NCI-H748 (cell line): ENCODE data around the gene ADGRV1.
"Not testable (repeated sequence)": the region's sequence is repeated elsewhere in the genome, so short reads cannot be mapped to it uniquely, and the experiment has no call there.

Experiments
- DNase-seq: peaks from one replicate; lab custom pipeline; 2025; ENCODE audit not compliant: unreplicated experiment; lab: John Stamatoyannopoulos, UW

The ADGRV1 gene

DNA sequence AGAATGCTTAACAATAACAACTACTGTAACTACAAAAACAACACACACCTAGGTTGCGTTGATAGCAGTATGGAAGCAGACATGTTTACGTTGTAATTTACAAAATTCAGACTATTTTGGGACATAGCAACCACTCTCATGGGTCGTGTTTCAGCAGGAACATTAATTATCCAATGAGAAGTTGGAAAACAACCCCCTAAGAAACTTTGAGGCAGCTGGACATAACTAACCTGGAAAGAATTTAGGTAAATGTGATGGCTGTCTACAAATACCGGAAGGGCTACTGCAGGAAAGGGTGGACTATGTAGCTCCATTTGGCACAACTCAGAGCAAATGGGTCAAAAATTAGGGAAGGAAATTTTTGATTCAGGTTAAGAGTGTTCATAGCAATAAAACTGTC is 409.3 kb downstream of the ADGRV1 start:
- DNase-seq: no peak

DNA sequence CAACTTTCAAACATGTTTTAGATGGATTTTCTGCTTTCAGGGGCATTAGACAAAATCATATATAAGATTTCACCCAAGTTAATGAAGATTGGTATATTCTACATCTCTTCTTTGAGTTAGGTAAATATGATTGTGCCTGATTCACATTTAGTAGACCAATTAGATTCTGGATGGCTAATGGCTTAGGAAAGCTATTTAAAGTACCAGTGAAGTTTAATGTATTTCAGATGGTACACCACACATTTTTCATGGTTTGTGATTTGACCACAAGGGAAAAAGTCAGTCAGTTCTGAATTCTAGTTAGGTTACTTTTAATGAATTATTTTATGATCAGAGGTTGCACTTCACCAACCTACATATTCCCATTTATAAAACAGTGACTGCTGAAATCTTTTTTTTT is 409.7 kb downstream of the ADGRV1 start:
- no peak for DNase-seq

DNA sequence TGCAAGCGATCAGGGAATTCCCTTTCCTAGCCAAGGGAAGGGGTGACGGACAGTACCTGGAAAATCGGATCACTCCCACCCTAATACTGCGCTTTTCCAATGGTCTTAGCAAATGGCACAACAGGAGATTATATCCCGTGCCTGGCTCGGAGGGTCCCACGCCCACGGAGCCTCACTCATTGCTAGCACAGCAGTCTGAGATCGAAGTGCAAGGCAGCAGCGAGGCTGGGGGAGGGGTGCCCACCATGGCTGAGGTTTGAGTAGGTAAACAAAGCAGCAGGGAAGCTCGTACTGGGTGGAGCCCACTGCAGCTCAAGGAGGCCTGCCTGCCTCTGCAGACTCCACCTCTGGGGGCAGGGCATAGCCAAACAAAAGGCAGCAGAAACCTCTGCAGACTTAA is 411.3 kb downstream of the ADGRV1 start:
- DNase-seq: not testable (repeated sequence)

DNA sequence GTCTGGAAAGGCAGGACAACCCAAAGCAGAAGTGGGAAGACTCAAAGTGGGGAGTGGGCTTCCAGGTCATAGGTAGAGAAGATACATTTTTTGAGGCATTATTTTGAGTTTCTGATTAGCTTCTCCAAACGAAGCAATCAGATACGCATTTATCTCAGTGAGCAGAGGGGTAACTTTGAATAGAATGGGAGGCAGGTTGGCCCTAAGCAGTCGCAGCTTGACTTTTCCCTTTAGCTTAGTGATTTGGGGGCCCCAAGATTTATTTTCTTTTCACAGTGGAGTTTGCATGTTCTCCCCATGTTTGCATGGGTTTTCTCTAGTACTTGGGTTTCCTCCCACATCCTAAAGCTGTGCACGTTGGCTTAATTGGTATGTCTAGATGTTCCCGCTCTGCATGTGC is 422.6 kb downstream of the ADGRV1 start:
- no peak for DNase-seq

DNA sequence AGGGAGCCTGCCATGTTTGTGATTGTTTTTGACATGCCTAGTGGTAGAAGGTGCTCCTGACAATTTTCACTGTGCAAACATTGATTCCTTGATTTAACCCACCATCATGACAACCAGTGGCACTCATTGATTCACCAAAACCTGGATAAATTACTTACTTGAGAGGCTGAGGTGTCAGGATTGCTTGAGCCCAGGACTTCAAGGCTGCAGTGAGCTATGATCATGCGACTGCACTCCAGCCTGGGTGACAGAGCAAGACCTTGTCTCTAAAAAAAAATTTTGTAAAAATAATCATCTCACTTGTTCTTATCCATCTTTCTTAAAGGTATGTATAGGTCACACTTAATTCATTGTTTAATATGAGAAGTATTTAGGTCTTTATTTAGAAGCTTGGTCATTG is 423.2 kb downstream of the ADGRV1 start:
- no peak for DNase-seq

DNA sequence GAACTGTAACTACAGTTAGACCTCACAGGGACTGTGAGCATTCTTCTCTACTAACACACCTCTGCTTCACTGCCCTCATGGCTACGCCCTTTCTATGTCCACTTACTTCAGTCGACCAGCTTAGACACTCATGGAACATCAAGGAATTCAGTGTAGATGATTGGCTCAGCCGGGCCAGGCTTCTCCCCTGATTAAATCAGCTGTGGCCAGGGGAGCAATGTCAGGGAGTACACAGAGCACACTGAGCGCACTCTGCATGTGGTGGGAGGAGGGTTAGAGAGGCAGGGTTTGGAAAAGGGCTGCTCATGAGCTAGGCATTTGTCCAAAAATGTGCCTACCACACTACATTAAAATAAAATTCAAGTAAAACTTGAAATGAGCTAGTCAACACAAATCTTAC is 424.0 kb downstream of the ADGRV1 start:
- DNase-seq: no peak

DNA sequence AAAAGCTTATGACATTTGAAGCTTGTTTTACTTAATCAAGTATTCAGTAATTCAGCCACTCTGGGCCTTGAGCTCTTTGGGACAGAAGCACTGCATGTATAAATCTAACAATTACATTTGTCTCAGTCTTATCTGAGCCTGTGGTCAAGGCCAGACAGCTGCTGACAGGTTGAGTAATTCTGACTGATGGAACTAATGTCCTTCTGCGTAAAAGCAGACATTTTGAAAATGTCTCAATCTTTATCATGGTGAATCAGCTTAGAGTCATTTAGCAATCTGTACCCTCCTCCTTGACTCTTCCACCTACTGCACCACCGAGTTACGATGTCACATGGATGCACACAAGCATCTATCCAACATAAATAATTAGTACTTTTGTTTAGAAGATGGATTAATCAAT is 424.6 kb downstream of the ADGRV1 start:
- DNase-seq: no peak

DNA sequence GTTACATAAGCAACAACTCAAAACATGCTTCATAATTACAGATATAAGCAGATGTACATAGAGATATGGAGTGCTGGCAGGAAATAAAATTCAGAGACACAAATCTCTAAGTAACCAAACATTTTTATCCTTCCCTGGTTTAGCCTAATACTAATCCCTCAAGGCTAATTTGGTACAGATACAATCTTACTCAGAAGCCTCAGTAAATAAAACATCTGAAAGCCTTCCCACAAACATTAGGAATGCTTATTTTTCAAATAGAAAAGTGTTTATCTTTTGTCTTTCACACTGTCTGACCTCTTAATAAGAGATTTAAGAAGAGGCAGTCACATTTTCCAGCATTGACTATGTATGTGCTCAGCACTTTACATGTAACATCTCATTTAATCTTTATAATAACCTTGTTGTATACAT is 425.1 kb downstream of the ADGRV1 start:
- DNase-seq: no peak

DNA sequence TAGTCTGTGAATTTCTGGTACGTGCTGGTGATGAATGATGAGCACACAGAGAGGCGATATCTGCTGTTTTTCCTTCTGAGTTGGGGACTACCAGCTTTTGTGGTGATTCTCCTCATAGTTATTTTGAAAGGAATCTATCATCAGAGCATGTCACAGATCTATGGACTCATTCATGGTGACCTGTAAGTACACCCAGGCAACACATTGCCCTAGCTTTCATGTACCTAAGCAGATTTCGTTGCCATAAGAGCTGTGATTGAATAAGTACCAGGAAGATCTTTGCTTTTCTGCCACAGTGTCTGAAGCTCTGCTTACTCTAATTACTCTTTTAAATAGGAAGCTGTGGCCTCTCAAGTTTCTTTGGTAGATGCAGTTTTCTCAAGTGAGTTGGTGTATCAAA is 426.7 kb downstream of the ADGRV1 start:
- DNase-seq: no peak

DNA sequence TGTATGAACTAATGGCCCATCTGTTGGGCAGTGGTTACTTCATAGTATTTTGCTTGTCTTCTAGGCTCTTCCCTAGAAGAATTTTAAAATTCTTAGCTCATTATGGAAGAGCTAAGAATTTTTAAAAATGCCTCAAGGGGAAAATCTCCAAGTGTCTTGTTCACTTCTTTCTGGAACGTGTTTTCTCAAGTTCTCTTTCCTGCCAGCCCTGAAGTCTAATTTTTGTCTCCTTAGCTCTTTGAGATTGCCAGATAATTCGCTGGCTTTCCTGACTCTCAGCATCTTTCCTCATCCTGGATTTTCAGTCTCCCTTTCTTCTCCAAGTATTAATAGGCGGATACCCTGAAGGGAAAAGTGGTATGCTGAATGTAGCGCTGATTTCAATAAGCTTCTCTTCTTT is 429.1 kb downstream of the ADGRV1 start:
- DNase-seq: no peak

DNA sequence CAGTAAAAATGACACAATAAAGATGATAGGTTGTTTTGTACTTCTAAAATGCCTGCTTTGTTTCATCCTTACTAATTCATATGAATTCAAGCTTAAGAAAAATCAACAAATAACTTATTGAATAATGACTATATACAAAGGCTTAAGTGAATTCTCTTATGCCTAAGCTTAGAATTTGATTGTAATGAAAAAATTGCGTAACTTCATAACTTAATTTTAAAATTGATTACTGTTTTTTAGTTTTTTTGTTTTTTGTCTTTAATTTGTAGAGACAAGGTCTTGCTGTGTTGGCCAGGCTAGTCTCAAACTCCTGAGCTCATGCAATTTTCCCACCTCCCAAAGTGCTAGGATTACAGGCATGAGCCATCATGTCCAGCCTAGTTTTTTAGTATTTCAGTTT is 432.6 kb downstream of the ADGRV1 start:
- no peak for DNase-seq

DNA sequence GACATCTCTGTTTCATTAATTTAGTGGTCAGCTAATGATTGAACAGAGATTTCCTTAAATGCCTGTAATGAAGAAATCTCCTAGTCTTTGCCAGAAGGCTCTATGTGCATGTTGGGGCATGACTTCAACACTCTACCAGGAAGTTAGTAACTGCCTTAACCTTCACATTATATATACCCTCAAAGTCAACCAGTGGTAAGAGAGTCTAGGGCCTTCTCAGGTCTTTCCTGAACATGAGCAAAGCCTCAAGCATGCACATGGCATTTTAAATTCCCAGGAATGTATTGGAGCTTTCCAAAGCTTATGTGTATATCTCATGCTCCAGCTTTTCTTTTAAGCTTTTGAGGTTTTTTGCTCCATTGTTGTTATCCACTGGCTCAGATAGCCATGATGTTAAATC is 436.2 kb downstream of the ADGRV1 start:
- DNase-seq: no peak

DNA sequence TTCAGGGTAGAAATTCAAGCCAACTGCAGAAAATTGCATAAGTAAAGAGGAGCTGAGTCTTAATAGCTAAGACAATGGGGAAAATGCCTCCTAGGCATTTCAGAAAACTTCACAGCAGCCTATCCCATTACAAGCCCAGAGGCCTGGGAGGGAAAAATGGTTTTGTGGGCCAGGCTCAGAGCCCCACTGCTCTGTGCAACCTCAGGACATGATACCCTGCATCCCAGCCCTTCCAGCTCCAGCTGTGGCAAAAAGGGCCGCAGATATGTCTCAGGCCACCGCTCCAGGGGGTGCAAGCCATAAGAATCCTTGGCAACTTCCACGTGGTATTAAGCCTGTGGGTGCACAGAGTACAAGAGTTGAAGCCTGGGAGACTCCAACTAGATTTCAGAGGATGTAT is 437.5 kb downstream of the ADGRV1 start:
- no peak for DNase-seq

DNA sequence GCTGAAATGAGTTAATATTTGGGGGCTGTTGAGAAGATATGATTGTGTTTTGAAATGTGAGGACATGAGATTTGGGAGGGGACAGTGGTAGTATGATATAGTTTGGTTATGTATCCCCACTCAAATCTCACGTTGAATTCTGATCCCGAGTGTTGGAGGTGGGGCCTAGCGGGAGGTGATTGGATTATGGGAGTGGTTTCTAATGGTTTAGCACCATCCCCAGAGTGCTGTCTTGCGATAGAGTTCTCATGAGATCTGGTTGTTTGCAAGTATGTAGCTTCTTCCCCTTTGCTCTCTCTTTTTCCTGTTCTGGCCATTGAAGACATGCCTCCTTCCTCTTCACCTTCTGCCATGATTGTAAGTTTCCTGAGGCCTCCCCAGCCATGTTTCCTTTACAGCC is 438.5 kb downstream of the ADGRV1 start:
- no peak for DNase-seq

DNA sequence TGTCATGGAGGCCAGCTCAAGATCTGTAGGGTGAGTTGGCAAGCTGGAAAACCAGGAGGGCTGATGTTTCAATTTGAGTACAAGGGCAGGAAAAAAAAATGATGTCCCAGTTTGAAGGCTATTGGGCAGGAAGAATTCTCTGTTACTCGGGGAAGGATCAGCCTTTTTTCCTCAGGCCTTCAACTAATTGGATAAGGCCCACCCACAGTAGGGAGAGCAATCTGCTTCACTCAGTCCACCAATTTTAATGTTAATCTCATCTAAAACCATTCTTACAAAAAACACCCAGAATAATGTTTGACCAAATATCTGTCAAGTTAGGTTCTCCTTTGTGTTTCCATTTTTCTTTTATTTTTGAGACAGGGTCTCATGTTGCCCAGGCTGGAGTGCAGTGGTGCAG is 442.1 kb downstream of the ADGRV1 start:
- DNase-seq: no peak

DNA sequence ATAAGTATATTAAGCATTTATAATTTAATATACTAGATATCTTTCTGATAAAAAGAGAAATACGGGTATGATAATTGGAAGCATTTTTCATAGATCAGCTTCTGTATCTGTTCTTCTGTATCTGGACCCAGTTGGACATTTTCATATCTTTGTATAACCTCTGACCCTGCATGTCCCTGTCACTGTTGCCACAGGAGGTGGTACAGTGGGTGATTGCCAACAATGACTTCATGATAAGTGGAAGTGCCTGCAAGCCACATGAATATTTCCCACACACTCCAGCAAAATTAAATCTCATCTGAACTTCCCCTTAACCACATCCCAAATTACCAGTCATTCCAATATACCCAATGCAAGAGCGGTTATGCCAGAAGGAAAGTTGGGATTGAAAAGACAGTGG is 448.1 kb downstream of the ADGRV1 start:
- DNase-seq: no peak

DNA sequence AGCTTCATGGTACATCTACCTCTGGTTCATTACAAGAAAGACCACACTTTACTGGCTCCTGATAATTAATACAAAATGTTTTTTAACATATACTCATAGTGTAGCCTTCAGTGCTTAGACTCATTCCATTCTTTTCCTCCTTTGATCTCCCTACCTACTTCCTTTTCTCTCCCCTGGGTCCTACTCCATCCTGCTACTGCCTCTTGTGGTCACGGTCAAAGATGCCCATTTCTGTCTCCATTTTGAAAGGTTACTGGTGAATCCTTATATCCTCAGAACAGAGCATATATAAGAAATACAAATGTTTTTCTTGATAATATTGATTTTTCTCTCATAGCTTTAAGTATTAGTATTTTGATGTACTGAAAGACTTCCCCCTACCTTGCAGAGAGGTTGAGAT is 448.7 kb downstream of the ADGRV1 start:
- no peak for DNase-seq

DNA sequence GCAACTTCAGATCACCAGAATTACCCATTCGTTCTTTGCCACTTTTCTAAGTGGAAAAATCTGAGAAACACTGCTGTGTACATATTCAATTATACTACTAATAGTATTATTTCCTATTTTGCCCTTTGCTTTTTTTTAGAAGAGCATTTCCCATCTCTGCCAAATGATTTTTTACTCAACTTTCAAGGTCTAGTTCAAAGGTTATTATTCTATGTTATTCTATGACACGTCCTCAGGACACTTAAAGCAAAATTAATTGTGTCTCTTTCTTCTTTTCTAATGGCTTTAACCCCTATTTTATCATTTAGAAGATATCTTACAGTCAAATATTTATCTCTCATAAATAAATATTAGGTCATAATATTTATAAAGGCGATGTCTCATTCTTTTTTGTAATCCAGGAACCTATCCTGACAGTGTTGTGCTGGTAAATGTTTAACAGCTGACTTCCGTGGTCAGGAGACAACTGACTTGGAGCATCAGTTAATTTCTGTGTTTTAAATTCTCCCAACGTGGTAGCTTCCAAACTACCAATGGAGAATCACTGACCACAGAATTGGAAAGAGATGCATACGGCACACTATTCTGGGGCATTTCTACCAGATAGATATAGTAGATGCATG is 449.3 kb downstream of the ADGRV1 start:
- no peak for DNase-seq

DNA sequence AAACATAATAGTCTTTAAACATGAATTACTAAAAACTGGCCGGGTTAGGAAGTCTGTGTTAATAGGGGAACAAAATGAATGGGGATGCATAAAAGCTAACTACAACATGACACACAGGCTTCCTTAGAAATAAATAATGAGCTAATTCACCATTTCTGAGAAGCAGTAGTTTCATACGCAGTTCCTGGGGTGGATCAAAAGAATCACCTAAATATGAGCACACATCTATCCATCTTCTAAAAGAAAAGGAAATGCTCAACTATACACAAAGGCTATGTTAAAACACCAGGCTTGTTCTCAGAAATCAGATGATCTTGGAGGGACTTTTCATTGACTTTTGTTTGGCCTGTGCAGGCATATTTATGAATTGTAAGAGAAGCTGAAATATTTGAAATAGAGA is 451.5 kb downstream of the ADGRV1 start:
- DNase-seq: no peak

DNA sequence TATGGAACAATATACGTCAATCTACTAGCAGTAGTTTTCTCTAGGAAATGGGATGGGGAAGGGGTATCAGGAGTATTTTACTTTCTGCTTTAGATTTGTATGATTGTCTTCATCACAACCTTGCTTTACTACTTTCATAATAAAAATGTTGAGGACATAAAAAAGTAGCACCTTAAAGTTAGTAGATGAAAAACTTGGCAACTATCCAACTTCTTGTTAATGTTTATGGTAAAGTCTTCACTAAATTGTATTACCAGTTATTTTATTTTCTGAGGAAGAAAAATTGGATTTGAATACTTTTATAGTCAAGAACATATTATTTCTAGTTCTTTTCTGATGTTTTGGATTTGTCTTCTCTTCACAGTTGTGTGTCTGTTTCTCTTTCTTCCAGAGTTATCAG is 452.4 kb downstream of the ADGRV1 start:
- DNase-seq: no peak

DNA sequence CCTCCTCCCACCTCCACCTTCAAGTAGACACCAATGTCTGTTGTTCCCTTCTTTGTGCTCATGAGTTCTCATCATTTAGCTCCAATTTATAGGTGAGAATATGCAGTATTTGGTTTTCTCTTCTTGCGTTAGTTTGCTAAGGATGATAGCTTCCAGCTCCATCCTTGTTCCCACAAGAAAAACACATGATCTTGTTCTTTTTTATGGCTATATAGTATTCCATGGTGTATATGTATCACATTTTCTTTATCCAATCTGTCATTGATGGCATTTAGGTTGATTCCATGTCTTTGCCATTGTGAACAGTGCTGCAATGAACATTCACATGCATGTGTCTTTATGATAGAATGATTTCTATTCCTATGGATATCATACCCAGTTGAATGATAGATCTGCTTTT is 454.3 kb downstream of the ADGRV1 start:
- not testable (repeated sequence) for DNase-seq

DNA sequence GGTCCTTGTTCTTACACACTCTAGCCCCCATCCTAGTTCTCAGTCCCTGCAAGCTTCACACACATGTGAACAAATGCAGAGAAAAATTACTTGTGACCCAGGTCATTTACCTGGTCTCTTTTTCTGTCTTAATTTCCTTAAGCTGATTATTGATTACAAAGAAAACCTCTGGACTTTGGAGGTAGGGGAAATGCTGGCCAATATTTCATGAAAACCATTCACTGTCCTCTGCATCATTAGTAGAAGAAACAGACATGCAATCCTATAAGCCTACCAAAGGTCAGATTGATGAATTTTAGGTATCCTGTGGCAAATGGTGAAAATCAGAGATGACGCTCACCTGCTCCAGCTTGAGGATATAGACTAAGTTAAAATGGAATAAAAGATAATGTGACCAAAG is 457.7 kb downstream of the ADGRV1 start:
- DNase-seq: no peak

DNA sequence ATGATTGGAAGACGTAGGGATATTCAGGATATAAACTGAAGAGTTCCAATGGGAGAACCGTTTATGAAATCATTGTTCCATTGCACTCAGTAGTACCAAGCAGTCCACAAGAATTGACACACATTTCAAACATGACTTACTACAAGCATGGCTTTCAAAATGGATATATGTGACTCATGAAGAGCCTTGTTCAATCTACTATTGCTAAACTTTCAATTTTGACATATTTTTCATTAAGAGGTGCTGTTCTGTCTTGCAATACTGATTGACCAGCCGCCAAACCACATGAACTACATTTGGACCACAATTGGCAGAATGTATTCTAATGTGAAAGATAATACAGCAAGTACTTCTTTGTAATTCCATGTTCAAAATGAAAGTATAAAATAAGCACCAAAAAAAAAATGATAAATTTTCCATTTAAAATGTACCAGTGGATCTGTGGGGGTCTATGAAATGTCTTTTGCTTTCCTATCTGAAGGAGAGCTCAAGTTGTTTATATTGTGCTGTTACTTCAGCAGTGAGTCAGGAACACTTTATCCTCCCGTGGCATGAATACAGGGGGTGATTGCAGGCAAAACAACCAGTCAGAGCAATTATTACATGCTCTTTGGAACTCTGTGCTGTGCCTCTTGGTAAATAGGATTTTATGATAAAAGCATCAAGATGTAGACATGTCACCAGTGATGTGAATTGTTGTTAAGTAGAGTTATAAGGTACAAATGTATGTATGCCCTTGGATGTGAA is 458.5 kb downstream of the ADGRV1 start:
- DNase-seq: no peak
